Mesenchymal stem cell (in vitro differentiated cells and primary cell): ENCODE measurements around the gene FTCD.

Experiments used
- DNase-seq: peaks from one replicate; pipeline ENCODE4 v3.0.0-alpha.2; 2013
- H2AFZ ChIP-seq: one replicate; pipeline ENCODE4 v1.6.1; 2013; ENCODE audit warnings: low read depth, mild to moderate bottlenecking, control low read depth, inconsistent platforms, low read length, moderate library complexity
- H2AK5ac ChIP-seq: 2 replicates; pipeline ENCODE4 v1.6.1; 2013; ENCODE audit warnings: low read length, moderate library complexity, mild to moderate bottlenecking, inconsistent platforms; ENCODE audit not compliant: severe bottlenecking
- H2BK120ac ChIP-seq: one replicate; pipeline ENCODE4 v1.6.1; 2013; ENCODE audit warnings: low read depth, mild to moderate bottlenecking, inconsistent platforms, low read length, moderate library complexity
- H2BK12ac ChIP-seq, 2 experiments: one replicate each; pipeline ENCODE4 v1.6.1; 2013; ENCODE audit warnings: inconsistent platforms in 2 of 2, low read length in 2 of 2, mild to moderate bottlenecking in 2 of 2, moderate library complexity in 2 of 2, control low read depth in 1 of 2
- H2BK15ac ChIP-seq: one replicate; pipeline ENCODE4 v1.6.1; 2013; ENCODE audit warnings: mild to moderate bottlenecking, low read depth, inconsistent platforms; ENCODE audit not compliant: poor library complexity, severe bottlenecking
- H2BK5ac ChIP-seq: 2 replicates; pipeline ENCODE4 v1.6.1; 2013; ENCODE audit warnings: low read depth, mild to moderate bottlenecking, low read length, control low read depth, inconsistent platforms; ENCODE audit not compliant: poor library complexity, severe bottlenecking
- H3K14ac ChIP-seq, 2 experiments: one replicate each; pipeline ENCODE4 v1.6.1; 2013; ENCODE audit warnings: inconsistent platforms in 2 of 2, low read length in 2 of 2, control low read depth in 1 of 2, mild to moderate bottlenecking in 1 of 2, moderate library complexity in 1 of 2
- H3K18ac ChIP-seq, 2 experiments: one replicate each; pipeline ENCODE4 v1.6.1; 2013; ENCODE audit warnings: inconsistent platforms in 2 of 2, low read length in 2 of 2, control low read depth in 1 of 2, low read depth in 1 of 2, mild to moderate bottlenecking in 1 of 2
- H3K23ac ChIP-seq, 2 experiments: one replicate each; pipeline ENCODE4 v1.6.1; 2013; ENCODE audit warnings: inconsistent platforms in 2 of 2, low read length in 2 of 2, mild to moderate bottlenecking in 2 of 2, moderate library complexity in 2 of 2, control low read depth in 1 of 2
- H3K27ac ChIP-seq: 2 replicates; pipeline ENCODE4 v1.5.1; 2013; ENCODE audit warnings: mild to moderate bottlenecking, moderate library complexity, low read length, control low read depth, inconsistent platforms; ENCODE audit not compliant: poor library complexity, severe bottlenecking
- H3K27me3 ChIP-seq, 2 experiments: 2 replicates each; pipeline versions ENCODE4 v1.6.1 to v1.7.0; 2013; ENCODE audit warnings: low read length in 2 of 2, mild to moderate bottlenecking in 2 of 2, moderate library complexity in 2 of 2, control low read depth in 1 of 2, inconsistent platforms in 1 of 2; ENCODE audit not compliant: control insufficient read depth in 1 of 2, insufficient read depth in 1 of 2
- H3K36me3 ChIP-seq, 2 experiments: 2 replicates each; pipeline versions ENCODE4 v1.6.1 to v1.7.0; 2013; ENCODE audit warnings: low read length in 2 of 2, control low read depth in 1 of 2, inconsistent platforms in 1 of 2, low read depth in 1 of 2, mild to moderate bottlenecking in 1 of 2; ENCODE audit not compliant: insufficient read depth in 2 of 2, control insufficient read depth in 1 of 2
- H3K4ac ChIP-seq, 2 experiments: one replicate each; pipeline ENCODE4 v1.6.1; 2013; ENCODE audit warnings: inconsistent platforms in 2 of 2, low read length in 2 of 2, mild to moderate bottlenecking in 2 of 2, moderate library complexity in 2 of 2, control low read depth in 1 of 2, low read depth in 1 of 2
- H3K4me1 ChIP-seq: 2 replicates; pipeline ENCODE4 v1.6.1; 2013; ENCODE audit warnings: low read depth, low read length, control low read depth; ENCODE audit not compliant: control insufficient read depth, insufficient read depth
- H3K4me2 ChIP-seq: 2 replicates; pipeline ENCODE4 v1.6.1; 2013; ENCODE audit warnings: low read length, mild to moderate bottlenecking, inconsistent platforms; ENCODE audit not compliant: poor library complexity, severe bottlenecking
- H3K4me3 ChIP-seq, 2 experiments: 2 replicates each; pipeline versions ENCODE4 v1.5.1 to v1.7.0; 2013; ENCODE audit warnings: low read length in 2 of 2, mild to moderate bottlenecking in 2 of 2, control low read depth in 1 of 2, low read depth in 1 of 2; ENCODE audit not compliant: insufficient read depth in 1 of 2
- H3K79me1 ChIP-seq: replicated peaks from 2 replicates; pipeline ENCODE4 v1.6.1; 2013; ENCODE audit warnings: mild to moderate bottlenecking, control low read depth, low read length, inconsistent platforms; ENCODE audit not compliant: poor library complexity, severe bottlenecking
- H3K9ac ChIP-seq: 2 replicates; pipeline ENCODE4 v1.7.0; 2013; ENCODE audit warnings: mild to moderate bottlenecking, low read length, moderate library complexity
- H3K9me3 ChIP-seq: 2 replicates; pipeline ENCODE4 v1.7.0; 2013; ENCODE audit warnings: mild to moderate bottlenecking, low read length; ENCODE audit not compliant: control insufficient read depth
- H4K8ac ChIP-seq: one replicate; pipeline ENCODE4 v1.6.1; 2013; ENCODE audit warnings: inconsistent platforms, mild to moderate bottlenecking, low read length, moderate library complexity
- H4K91ac ChIP-seq: one replicate; pipeline ENCODE4 v1.6.1; 2013; ENCODE audit warnings: mild to moderate bottlenecking, low read length, inconsistent platforms
- WGBS: methylation state at CpG from one replicate; pipeline ENCODE4 v1.1.7; 2013; ENCODE audit warnings: mixed read lengths; 5-methylcytosine and 5-hydroxymethylcytosine counted together

FTCD gene

DNA sequence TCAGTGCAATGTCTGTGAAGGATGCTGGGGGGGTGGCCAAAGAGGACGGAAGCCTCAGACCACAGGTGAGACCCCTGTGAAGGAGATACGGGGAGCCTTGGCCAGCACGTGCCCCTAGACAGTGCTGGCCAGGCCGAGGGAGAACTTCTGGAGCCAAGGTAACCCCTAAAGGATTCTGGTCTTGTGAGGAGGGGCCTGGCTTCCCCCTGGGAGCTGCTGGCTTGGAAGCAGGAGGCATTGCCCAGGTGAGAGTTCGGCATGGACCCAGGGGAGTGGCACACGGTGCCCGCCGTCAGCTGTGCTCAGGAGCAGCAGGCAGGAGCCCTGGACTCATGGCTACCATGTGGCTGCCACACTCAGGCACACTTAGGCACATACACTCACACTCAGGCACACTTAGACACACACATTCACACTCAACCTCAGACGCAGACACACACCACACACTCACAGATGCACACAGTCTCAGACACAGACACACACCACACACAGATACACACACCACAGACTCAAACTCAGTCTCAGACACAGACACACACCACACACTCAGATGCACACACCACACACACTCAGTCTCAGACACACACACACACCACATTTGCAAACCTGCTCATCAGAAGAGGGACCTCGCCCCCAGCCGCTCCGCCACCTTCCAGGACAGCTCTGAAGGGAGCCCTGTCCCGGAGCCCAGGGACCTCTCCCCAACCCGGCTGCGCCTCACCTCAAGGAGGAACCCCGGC lies 58.6 kb downstream of the FTCD start:
- Histone ChIP-seq H3K23ac (peak overlapping the region in 1 of 2 experiments; percentile 46), H4K91ac (peak overlapping the region; percentile 100), H3K4me3 (peak overlapping the region; percentile 86 to 91), H3K27ac (no peak overlapping the region), H3K9ac (peak overlapping the region; percentile 93), H2AFZ (no peak overlapping the region), H3K9me3 (no peaks in the 10 kb centered on the region), H2BK120ac (peak overlapping the region; percentile 100), H3K27me3 (no peaks in the 10 kb centered on the region), H3K14ac (peak overlapping the region in 1 of 2 experiments; percentile 97), H3K18ac (peak overlapping the region; percentile 97 to 99), H3K4me1 (peaks cover 22% of the 10 kb centered on the region), H2BK15ac (peak overlapping the region; percentile 99), H2AK5ac (peak overlapping the region; percentile 82), H3K4me2 (peak overlapping the region; percentile 93), H3K36me3 (peaks cover 5 to 21% of the 10 kb centered on the region in 2 experiments), H3K4ac (peak overlapping the region; percentile 95 to 100), H3K79me1 (no peaks in the 10 kb centered on the region), H2BK12ac (peak overlapping the region; percentile 86 to 93), H2BK5ac (no peak overlapping the region), H4K8ac (peak overlapping the region; percentile 100)
- DNase-seq = no peak
- 84% methylated on average over 16 of the region's 16 CpGs for WGBS

DNA sequence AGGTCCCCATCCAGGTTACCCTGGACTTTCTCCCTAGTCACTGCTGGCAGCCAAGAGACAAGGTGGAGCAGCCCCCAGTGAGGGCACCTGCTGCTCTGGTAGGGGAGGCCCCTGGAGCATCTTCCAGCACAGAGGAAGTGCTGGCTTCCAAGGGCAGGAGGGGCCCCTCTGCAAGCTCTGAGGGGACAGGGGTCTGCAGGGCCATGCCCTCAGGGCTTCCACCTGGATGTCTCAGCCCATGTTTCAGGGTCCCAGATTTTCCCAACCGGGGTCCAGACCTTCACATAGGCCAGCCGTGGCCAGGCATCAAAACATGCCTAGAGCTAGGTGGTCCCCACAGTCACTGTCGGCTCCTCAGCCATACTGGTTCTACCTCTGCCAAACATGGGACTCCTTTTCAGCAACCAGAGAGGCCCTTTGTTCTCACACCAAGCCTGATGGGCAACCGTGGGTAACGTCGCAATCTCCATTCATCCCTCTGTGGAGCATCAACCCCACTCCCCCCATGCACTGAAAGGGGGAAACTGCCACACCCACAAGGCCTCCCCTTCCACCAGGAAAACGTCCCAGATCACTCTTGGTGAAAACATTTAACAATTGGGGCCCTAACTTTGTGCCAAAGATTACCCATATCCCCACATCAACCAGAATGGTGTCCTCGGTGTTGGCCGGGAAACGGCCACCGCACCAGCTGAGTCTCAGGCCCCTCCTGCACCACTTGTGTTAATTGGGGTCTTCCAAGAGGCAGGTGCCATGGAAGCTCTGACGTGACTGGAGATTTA lies 59.4 kb downstream of the FTCD start:
- H3K9me3 ChIP-seq = no peaks in the 10 kb centered on the region
- H2BK15ac ChIP-seq = no peak overlapping the region
- H2AK5ac ChIP-seq = no peak overlapping the region
- WGBS = 93% methylated on average over 12 of the region's 12 CpGs
- H3K4me3 ChIP-seq = peak overlapping the region in 1 of 2 experiments; percentile 86
- peak overlapping the region; percentile 100 for H4K91ac ChIP-seq
- H3K79me1 ChIP-seq = no peaks in the 10 kb centered on the region
- H3K14ac ChIP-seq = no peak overlapping the region
- peaks cover 22% of the 10 kb centered on the region for H3K4me1 ChIP-seq
- no peak overlapping the region for H2AFZ ChIP-seq
- no peak overlapping the region for H3K4me2 ChIP-seq
- peaks cover 5 to 13% of the 10 kb centered on the region in 2 experiments for H3K36me3 ChIP-seq
- no peak overlapping the region for H3K27ac ChIP-seq
- H2BK12ac ChIP-seq = peak overlapping the region; percentile 76 to 86
- no peak for DNase-seq
- peak overlapping the region; percentile 93 for H3K9ac ChIP-seq
- no peak overlapping the region for H2BK5ac ChIP-seq
- peak overlapping the region in 1 of 2 experiments; percentile 1 for H3K23ac ChIP-seq
- no peaks in the 10 kb centered on the region for H3K27me3 ChIP-seq
- peak overlapping the region; percentile 88 for H2BK120ac ChIP-seq
- H4K8ac ChIP-seq = peak overlapping the region; percentile 20
- H3K4ac ChIP-seq = peak overlapping the region; percentile 29 to 100
- H3K18ac ChIP-seq = peak overlapping the region; percentile 27 to 99

DNA sequence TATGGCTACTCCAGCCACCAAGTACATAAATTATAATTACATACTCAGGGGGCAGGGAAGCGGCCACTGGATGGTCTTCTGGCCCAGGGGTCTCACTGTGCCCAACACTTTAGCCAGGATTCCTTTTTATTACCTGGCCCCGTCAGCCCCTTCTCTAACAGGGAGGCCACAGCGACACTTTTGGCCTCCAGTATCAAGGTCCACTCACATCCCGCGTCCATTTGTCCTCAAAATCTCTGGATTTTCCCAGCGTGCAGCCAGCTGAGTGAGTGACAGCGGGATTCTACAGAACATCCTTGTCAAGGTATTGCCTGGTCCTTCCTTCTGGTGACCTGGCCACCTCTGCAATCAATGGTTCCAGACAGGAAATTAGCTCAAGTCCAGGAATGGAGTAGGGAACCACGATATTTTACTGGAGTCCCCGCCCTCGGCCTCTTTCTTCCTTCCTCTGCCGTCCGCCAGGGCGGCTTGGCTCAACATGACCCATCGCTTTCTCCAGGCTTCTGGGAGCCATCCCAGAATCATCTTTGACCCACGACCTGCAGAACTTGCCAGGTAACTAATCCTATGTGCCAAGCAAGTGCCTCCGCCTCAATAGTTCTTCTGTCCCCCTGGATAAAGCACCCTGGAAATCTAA lies 60.2 kb downstream of the FTCD start:
- peak overlapping the region; percentile 77 for H2BK15ac ChIP-seq
- H4K91ac ChIP-seq = peak overlapping the region; percentile 25
- H2BK120ac ChIP-seq = no peak overlapping the region
- H3K79me1 ChIP-seq = no peaks in the 10 kb centered on the region
- no peak overlapping the region for H3K4me2 ChIP-seq
- no peak overlapping the region for H3K4me3 ChIP-seq
- H3K18ac ChIP-seq = peak overlapping the region in 1 of 2 experiments; percentile 27
- DNase-seq = no peak
- H3K9me3 ChIP-seq = peaks cover 1% of the 10 kb centered on the region
- H3K23ac ChIP-seq = no peak overlapping the region
- H4K8ac ChIP-seq = peak overlapping the region; percentile 14
- H2AFZ ChIP-seq = no peak overlapping the region
- 89% methylated on average over 16 of the region's 16 CpGs for WGBS
- no peak overlapping the region for H2AK5ac ChIP-seq
- no peaks in the 10 kb centered on the region for H3K27me3 ChIP-seq
- no peak overlapping the region for H2BK5ac ChIP-seq
- H3K4ac ChIP-seq = no peak overlapping the region
- peak overlapping the region; percentile 30 for H3K9ac ChIP-seq
- no peak overlapping the region for H3K27ac ChIP-seq
- H3K14ac ChIP-seq = no peak overlapping the region
- H3K4me1 ChIP-seq = peaks cover 22% of the 10 kb centered on the region
- H3K36me3 ChIP-seq = peaks cover 0 to 5% of the 10 kb centered on the region in 2 experiments
- peak overlapping the region in 1 of 2 experiments; percentile 7 for H2BK12ac ChIP-seq
